Right kidney (tissue), 1 donor: Measurements from ENCODE around the gene OR2W1.

Source experiments
- DNase-seq: peaks from one replicate; pipeline ENCODE4 v3.0.0-alpha.2; 2016

The OR2W1 gene

GRCh38 chr6:28996844-28997510, 48.0 kb downstream of the OR2W1 start:
- no peak for DNase-seq

- no peak for DNase-seq
Measured at GRCh38 chr6:28995093-28995650, 49.8 kb downstream of the OR2W1 start.
